CD4-positive, alpha-beta T cell treated with Interleukin-10 for 1 hour (primary cell): ENCODE data around the gene CCDC121.

Source experiments
- DNase-seq: peaks from one replicate; pipeline ENCODE4 v3.0.0-alpha.2; 2020

The CCDC121 gene

GRCh38 chr2:27581417-27582128 lies 47.2 kb downstream of the CCDC121 start:
- no peak for DNase-seq
